IMR-90 (cell line): Measurements from ENCODE around the gene IL6. TPM values are rescaled to one million over a fixed set of nuclear protein-coding genes. Genes with fewer than 3 reads are reported as not detected.
A peak's percentile ranks its signal among the peaks of the same experiment; 100 is the strongest.
"Not testable (repeated sequence)": the region's sequence is repeated elsewhere in the genome, so short reads cannot be mapped to it uniquely, and the experiment has no call there.

ENCODE experiments used
- ATAC-seq: fragments of 200-7000 bp; cut with Tn5 transposase; 2 replicates; pipeline ENCODE4 v1.9.1; 2020; ENCODE audit warnings: low read depth, mild to moderate bottlenecking, moderate library complexity
- BruUV-seq: library from RNA; stranded (reverse); fragments of 400-500 nt; replicated peaks from 2 replicates; lab custom pipeline; 2021; lab: Mats Ljungman, UMichigan
- CTCF ChIA-PET: fragments of 300-600 bp; formaldehyde crosslinking; extraction: SDS; loops from one replicate; lab custom pipeline; 2021; ENCODE audit warnings: antibody characterized with exemption; lab: Yijun Ruan, JAX
- POLR2A ChIA-PET: fragments of 300-600 bp; sonication (Branson Sonifier 250); formaldehyde crosslinking; loops from one replicate; lab custom pipeline; 2022; ENCODE audit warnings: antibody characterized with exemption; ENCODE audit not compliant: unreplicated experiment; lab: Charles Lee
- DNase-seq: peaks from one replicate; pipeline ENCODE4 v3.0.0; 2013
- H2AFZ ChIP-seq: replicated peaks from 2 replicates; pipeline ENCODE3; 2013; ENCODE audit warnings: low read length, mild to moderate bottlenecking; ENCODE audit not compliant: poor library complexity
- H2AK5ac ChIP-seq: 2 replicates; pipeline ENCODE4 v1.6.1; 2013; ENCODE audit warnings: low read depth, low read length, inconsistent platforms
- H2AK9ac ChIP-seq: replicated peaks from 2 replicates; pipeline ENCODE3; 2013; ENCODE audit warnings: mild to moderate bottlenecking, low read depth, low read length, moderate library complexity; ENCODE audit not compliant: poor library complexity
- H2BK120ac ChIP-seq: 2 replicates; pipeline ENCODE4 v1.6.1; 2013; ENCODE audit warnings: low read depth, low read length, inconsistent platforms
- H2BK15ac ChIP-seq: 3 replicates; pipeline ENCODE4 v1.6.1; 2013; ENCODE audit warnings: low read depth, low read length, inconsistent platforms
- H2BK20ac ChIP-seq: 2 replicates; pipeline ENCODE4 v1.6.1; 2013; ENCODE audit warnings: low read depth, mild to moderate bottlenecking, inconsistent platforms, low read length, moderate library complexity
- H2BK5ac ChIP-seq: 2 replicates; pipeline ENCODE4 v1.6.1; 2013; ENCODE audit warnings: mild to moderate bottlenecking, low read depth, low read length, inconsistent platforms; ENCODE audit not compliant: poor library complexity, severe bottlenecking
- H3K14ac ChIP-seq: replicated peaks from 2 replicates; pipeline ENCODE4 v1.6.1; 2013; ENCODE audit warnings: low read depth, low read length, inconsistent platforms
- H3K18ac ChIP-seq: 2 replicates; pipeline ENCODE4 v1.6.1; 2013; ENCODE audit warnings: low read depth, low read length, control low read depth
- H3K23ac ChIP-seq: 2 replicates; pipeline ENCODE4 v1.6.1; 2013; ENCODE audit warnings: low read depth, low read length, inconsistent platforms
- H3K27ac ChIP-seq: 2 replicates; pipeline ENCODE4 v1.5.1; 2013; ENCODE audit warnings: mild to moderate bottlenecking, control low read depth, low read length; ENCODE audit not compliant: insufficient read depth
- H3K27me3 ChIP-seq: 2 replicates; pipeline ENCODE4 v1.6.1; 2013; ENCODE audit warnings: low read length; ENCODE audit not compliant: control insufficient read depth, insufficient read depth
- H3K36me3 ChIP-seq: 2 replicates; pipeline ENCODE4 v1.6.1; 2013; ENCODE audit warnings: low read length, mixed read lengths; ENCODE audit not compliant: control insufficient read depth, insufficient read depth
- H3K4ac ChIP-seq: 2 replicates; pipeline ENCODE4 v1.6.1; 2013; ENCODE audit warnings: low read depth, low read length, inconsistent platforms
- H3K4me1 ChIP-seq: 2 replicates; pipeline ENCODE4 v1.6.1; 2013; ENCODE audit warnings: low read length, mixed read lengths; ENCODE audit not compliant: control insufficient read depth, insufficient read depth
- H3K4me2 ChIP-seq: 2 replicates; pipeline ENCODE4 v1.6.1; 2013; ENCODE audit warnings: low read depth, mild to moderate bottlenecking, control low read depth, low read length, moderate library complexity
- H3K4me3 ChIP-seq: 2 replicates; pipeline ENCODE4 v1.5.1; 2013; ENCODE audit warnings: low read depth, mild to moderate bottlenecking, control low read depth, low read length, moderate library complexity; ENCODE audit not compliant: insufficient read depth
- H3K56ac ChIP-seq: 2 replicates; pipeline ENCODE4 v1.6.1; 2013; ENCODE audit warnings: low read length, inconsistent platforms; ENCODE audit not compliant: insufficient read depth; ENCODE audit errors: extremely low read depth
- H3K79me1 ChIP-seq, 2 experiments: 2 replicates each; pipeline ENCODE4 v1.6.1; 2013; ENCODE audit warnings: low read length in 2 of 2, inconsistent platforms in 1 of 2, low read depth in 1 of 2
- H3K9ac ChIP-seq: 2 replicates; pipeline ENCODE4 v1.6.1; 2013; ENCODE audit warnings: low read depth, low read length, control low read depth
- H3K9me1 ChIP-seq: 2 replicates; pipeline ENCODE4 v1.6.1; 2013; ENCODE audit warnings: low read length, inconsistent platforms; ENCODE audit not compliant: insufficient read depth
- H3K9me3 ChIP-seq: 2 replicates; pipeline ENCODE4 v1.6.1; 2013; ENCODE audit warnings: low read length; ENCODE audit not compliant: control insufficient read depth, insufficient read depth
- H4K20me1 ChIP-seq: 2 replicates; pipeline ENCODE4 v1.6.1; 2013; ENCODE audit warnings: low read length, inconsistent platforms; ENCODE audit not compliant: insufficient read depth
- H4K5ac ChIP-seq: 2 replicates; pipeline ENCODE4 v1.6.1; 2013; ENCODE audit warnings: mild to moderate bottlenecking, low read depth, low read length, control low read depth
- H4K8ac ChIP-seq, 2 experiments: 2 replicates each; pipeline ENCODE4 v1.6.1; 2013; ENCODE audit warnings: low read depth in 2 of 2, low read length in 2 of 2, control low read depth in 1 of 2, inconsistent platforms in 1 of 2
- H4K91ac ChIP-seq: 2 replicates; pipeline ENCODE4 v1.6.1; 2013; ENCODE audit warnings: low read depth, low read length, inconsistent platforms; ENCODE audit not compliant: insufficient read depth
- WGBS, 2 experiments: methylation state at CpG; one replicate each; pipeline versions ENCODE4 v1.1.5 to v1.1.7; 2013; ENCODE audit warnings: missing lambda C conversion rate in 2 of 2; ENCODE audit not compliant: insufficient read length in 1 of 2; ENCODE audit errors: extremely low coverage in 2 of 2; 5-methylcytosine and 5-hydroxymethylcytosine counted together
- dilution Hi-C: fragments of 300-500 bp; cut with HindIII; formaldehyde crosslinking; loops from one replicate; pipeline ENCODE4 v1.14.3; 2018; ENCODE audit warnings: low sequenced_read_pairs; ENCODE audit not compliant: unreplicated experiment
- in situ Hi-C: fragments of 300-500 bp; cut with MboI; formaldehyde crosslinking; loops from 3 replicates; pipeline ENCODE4 v1.14.3; 2019; ENCODE audit warnings: low sequenced_read_pairs, inconsistent platforms, mixed read lengths
- intact Hi-C: fragments of 100-400 bp; cut with micrococcal nuclease; formaldehyde crosslinking; loops from 2 replicates; pipeline ENCODE4 v1.10.0; 2022
- polyA plus RNA-seq, 3 experiments: library from polyadenylated mRNA; depleted of rRNA; stranded (reverse); fragments of >200 nt; gene quantifications; 2 replicates each; pipeline ENCODE4 v1.2.3, GENCODE V29; 2012; ENCODE audit warnings: low replicate concordance in 1 of 3
- total RNA-seq: library from RNA; depleted of rRNA; stranded (reverse); fragments of >200 nt; gene quantifications from 2 replicates; pipeline ENCODE4 v1.2.3, GENCODE V29; 2012

IL6 gene
- total and polyA plus RNA-seq, 2 of the 4 experiments (the other 2 are of a cell fraction): 15.2 to 50.8 TPM

DNA sequence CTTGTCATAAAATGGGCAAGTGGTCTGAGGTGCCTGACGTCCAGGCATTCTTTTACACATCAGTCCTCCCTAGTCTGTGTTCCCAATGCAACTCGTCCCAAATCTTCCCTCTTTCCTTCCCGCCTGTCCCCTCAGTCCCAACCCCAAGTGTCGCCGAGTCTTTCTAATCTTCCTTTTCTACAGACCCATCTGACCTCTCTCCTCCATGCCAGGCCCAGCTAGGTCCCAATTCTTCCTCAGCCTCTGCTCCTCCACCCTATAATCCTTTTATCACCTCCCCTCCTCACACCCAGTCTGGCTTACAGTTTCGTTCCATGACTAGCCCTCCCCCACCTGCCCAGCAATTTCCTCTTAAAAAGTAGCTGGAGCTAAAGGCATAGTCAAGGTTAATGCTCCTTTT lies 22.3 kb upstream of the IL6 start:
- in situ Hi-C loops, H4K20me1 ChIP-seq, intact Hi-C loops: not testable (repeated sequence)

GRCh38 chr7:22705874-22706273 lies 21.1 kb upstream of the IL6 start:
- H2AK9ac ChIP-seq, H2BK15ac ChIP-seq, H3K14ac ChIP-seq, H3K79me1 ChIP-seq, CTCF ChIA-PET, H3K4me1 ChIP-seq, in situ Hi-C loops, H3K4ac ChIP-seq, H3K9me1 ChIP-seq, ATAC-seq, H3K9me3 ChIP-seq, DNase-seq, H4K91ac ChIP-seq, H2AFZ ChIP-seq, H2BK5ac ChIP-seq, H3K9ac ChIP-seq, intact Hi-C loops, H3K23ac ChIP-seq, H2BK20ac ChIP-seq, H3K27me3 ChIP-seq, H4K5ac ChIP-seq, H3K36me3 ChIP-seq, H3K4me2 ChIP-seq, POLR2A ChIA-PET, BruUV-seq, H4K8ac ChIP-seq, H3K27ac ChIP-seq, dilution Hi-C loops, H2AK5ac ChIP-seq, H3K4me3 ChIP-seq, H3K56ac ChIP-seq, H2BK120ac ChIP-seq, H3K18ac ChIP-seq, H4K20me1 ChIP-seq: not testable (repeated sequence)
- WGBS, 2 experiments: 96% methylated on average over 3 of the region's 7 CpGs; no CpG with 5 or more reads in 1 of the 2 experiments

More for the DNA sequence above, 22.3 kb upstream of the IL6 start:
- ATAC-seq, H2BK15ac ChIP-seq, H2BK20ac ChIP-seq, H4K91ac ChIP-seq, H3K14ac ChIP-seq, H2AFZ ChIP-seq, H3K4me3 ChIP-seq, H3K36me3 ChIP-seq, H3K4me2 ChIP-seq, H3K9ac ChIP-seq, DNase-seq, H3K23ac ChIP-seq, dilution Hi-C loops, H3K9me3 ChIP-seq, H2BK5ac ChIP-seq, CTCF ChIA-PET, H3K27ac ChIP-seq, H2AK5ac ChIP-seq, H3K79me1 ChIP-seq, H3K27me3 ChIP-seq, H4K5ac ChIP-seq, H3K9me1 ChIP-seq, H3K4ac ChIP-seq, H3K18ac ChIP-seq, H2AK9ac ChIP-seq, H4K8ac ChIP-seq, H3K56ac ChIP-seq, BruUV-seq, POLR2A ChIA-PET: not testable (repeated sequence)
- H3K4me1 ChIP-seq: peaks cover 10% of the 10 kb centered on the region
- 97% methylated on average over 4 of the region's 6 CpGs; no CpG with 5 or more reads in 1 of the 2 experiments for WGBS, 2 experiments
- H2BK120ac ChIP-seq: peak overlapping the region; percentile 15; the same call in 1 of the 2 replicates
